Measurements from ENCODE around the gene MMP24OS.

The MMP24OS gene

DNA sequence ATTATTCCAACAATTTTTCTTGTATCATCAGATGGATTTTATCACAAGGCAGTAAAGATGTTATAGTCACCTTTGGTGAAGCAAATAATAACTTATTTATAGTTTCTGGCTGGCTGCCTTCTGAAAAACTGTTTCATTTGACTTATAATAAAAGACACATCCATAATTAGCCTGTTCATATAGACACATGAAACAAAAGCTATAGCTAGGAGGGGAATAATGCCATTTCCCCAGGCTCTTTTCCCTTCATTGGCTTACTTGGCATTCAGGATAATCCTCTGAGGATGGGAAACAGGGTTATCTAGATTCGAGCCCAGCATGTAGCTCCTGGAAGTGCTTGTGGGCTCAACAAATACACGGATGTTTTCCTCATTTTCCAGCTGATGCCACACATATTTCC, 33.9 kb downstream of the MMP24OS start:
- DNase-seq, result no peak

- no peak for DNase-seq
Measured at GRCh38 chr20:35243317-35243716, 34.6 kb downstream of the MMP24OS start.

DNA sequence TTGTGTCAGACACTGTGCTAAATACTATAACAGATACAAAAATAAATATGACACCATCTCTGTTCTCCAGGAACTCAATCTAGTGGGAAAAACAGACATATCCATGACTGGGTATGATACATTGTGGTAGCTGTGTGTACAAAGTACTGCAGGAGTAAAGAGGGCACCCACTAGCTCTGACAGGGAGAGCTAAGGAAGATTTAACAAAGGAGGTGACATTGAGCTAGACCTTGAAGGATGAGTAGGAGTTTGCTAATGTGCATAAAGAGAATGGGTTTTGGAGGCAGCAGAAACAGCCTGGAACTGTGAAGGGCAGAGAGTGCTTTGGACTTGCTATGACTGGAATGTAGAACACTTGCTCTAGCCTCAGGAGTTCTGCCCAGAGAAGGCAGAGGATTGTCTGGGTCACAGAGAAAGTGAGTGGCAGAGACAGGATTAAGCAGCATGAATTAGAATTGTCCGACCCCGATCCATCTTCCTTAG, 37.1 kb downstream of the MMP24OS start:
- DNase-seq, result no peak

- DNase-seq, result no peak
Measured at GRCh38 chr20:35240083-35240810, 37.7 kb downstream of the MMP24OS start.

DNA sequence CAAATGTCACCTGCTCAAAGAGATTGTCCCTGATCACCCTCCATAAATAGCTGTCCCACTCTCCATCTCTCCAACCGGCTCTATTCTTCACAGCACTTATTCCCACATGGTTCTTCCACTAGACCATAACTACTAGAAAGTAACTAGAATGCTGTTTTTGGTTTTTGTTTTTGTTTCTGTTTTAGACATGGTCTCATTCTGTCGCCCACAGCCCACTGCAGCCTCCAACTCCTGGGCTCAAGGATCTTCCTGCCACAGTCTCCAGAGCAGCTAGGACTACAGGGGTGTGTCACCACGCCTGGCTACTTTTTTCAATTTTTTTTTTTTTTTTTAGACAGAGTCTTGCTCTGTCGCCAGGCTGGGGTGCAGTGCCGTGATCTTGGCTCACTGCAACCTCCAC, 39.2 kb downstream of the MMP24OS start:
- no peak for DNase-seq

DNA sequence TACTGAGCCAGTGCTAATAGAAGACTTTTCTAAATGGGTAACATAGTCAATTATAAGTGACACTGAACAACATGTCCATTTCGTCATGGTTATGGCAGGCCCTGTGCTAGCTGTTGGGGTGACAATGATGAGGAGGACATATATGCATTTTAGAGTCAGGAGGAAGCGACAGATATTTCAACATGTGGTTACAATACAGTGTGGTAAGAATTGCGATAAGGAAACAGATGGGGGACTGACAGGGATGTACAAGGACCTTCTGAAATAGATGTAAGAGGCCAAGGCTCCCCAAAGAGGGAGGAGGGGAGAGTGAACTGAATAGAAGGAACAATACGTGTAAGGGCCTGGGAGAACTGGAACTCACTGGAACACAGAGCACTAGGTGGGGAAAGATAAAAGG, 39.8 kb downstream of the MMP24OS start:
- DNase-seq, result no peak

- no peak for DNase-seq
Measured at GRCh38 chr20:35237486-35237885, 40.4 kb downstream of the MMP24OS start.

DNA sequence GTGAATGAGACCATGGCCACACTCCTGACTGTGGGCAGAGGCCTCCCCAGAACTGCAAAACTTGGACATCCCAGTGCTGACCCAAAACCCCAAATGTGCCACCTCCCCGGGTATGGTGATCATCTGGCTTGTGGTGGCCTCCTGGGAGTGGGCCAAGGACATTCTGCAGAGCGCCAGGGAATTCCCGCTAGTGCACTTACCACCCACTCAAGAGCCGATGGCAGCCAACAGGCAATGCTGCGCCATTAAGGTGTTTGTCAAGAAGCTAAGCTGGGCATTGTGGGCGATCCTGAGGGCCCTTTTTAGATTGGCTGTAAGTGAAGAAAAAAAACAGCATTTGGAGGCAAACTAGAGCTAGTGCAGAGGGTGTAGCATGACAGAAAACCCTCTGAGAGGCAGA, 42.0 kb downstream of the MMP24OS start:
- no peak for DNase-seq

DNA sequence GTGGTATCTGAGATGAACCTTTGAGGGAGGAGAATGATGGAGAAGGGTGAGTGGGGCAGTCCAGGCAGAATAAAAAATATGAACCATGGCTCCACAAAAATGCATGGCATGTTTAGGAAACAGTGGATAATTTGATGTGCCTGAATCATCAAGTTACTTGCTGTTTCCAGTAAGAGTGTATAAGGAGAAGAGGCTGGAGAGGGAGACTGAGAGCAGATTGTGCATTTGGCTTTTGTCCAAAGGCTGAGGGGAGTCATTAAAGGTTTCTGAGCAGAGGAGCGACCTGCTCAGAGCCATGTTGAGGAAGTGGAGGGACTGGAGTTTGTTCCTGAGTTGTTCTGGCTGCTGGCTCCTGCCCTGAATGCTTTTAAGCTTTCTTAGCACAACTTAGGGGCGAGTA, 45.3 kb downstream of the MMP24OS start:
- no peak for DNase-seq

GRCh38 chr20:35226884-35227681, 50.8 kb downstream of the MMP24OS start:
- no peak for DNase-seq

All from effector CD4-positive, alpha-beta T cell (primary cell).